ENCODE data around the gene MTCH1. TPM values are rescaled to one million over a fixed set of nuclear protein-coding genes. Genes with fewer than 3 reads are reported as not detected.

Gene MTCH1
- total RNA-seq, 1 donor from 2014 or later = 216 TPM

DNA sequence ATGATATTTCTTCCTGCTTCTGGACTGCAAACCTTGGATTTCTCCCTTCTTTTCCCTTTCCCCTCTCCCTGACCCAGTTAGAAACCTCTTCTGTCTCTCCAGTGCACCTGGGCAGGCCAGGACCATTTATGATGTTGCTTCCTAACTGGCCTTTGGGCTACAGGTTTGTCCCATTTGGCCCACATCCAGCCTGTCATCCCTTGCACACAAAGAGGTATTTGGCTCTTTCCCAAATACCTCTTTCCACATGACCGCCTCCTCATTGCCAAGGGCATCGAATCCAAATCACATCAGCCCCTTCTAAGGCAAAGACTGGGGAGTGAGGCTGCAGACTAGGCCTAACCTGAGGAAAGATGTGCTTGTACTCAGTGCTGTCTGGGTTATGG is 33.1 kb upstream of the MTCH1 start:
- DNase-seq (no peak), ATAC-seq (peak; percentile 18)
- intact Hi-C loops (cut with micrococcal nuclease) = loop anchor here (5.0 kb wide), 2 partner anchors 132 to 257 kb away; partner anchors contain the start of gene C6orf89

DNA sequence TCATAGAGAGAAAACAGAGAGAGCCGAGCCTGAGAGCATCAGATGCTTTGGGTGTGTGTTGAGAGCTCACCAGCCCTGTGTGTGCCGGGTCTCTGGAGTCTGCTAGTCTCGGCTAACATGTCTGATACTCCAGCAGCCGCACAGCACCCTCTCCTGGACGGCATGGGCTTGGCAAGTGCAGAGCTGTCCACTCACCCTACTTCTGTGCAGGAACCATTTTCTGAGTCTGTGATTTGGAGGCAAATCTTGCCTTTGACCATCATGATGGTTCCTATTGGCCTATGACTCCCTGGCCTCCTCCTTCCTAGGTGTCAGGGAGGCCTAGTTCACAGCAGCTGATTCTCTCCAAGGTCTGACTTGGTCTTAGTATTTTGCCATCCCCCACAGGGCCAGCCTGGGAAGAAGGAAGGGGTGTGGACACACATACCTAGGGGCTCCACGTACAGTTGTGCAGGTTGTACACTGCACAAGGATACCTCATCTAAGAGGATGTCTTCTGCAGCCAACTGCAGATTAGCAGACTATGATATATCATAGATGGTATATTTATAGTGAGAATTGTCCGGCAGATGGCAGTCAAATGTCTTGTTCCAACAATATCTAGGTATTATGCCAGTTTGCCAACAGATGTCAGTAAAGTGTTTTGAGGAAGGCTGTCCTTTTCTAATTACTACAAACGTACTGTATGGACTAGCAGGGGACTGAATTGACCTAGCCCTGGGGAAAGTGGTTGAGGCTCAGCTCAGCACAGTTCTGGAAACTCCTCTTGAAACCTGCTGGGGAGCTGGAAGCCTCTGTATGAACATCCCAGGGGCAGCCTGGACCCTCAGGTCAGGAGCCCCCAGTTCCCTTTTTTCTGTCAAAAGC is 32.4 kb upstream of the MTCH1 start:
- intact Hi-C loops (cut with micrococcal nuclease) = loop anchor here (5.0 kb wide), 2 partner anchors 131 to 256 kb away; partner anchors contain the start of gene C6orf89
- ATAC-seq = peak; percentile 96
- DNase-seq = peak; percentile 92

DNA sequence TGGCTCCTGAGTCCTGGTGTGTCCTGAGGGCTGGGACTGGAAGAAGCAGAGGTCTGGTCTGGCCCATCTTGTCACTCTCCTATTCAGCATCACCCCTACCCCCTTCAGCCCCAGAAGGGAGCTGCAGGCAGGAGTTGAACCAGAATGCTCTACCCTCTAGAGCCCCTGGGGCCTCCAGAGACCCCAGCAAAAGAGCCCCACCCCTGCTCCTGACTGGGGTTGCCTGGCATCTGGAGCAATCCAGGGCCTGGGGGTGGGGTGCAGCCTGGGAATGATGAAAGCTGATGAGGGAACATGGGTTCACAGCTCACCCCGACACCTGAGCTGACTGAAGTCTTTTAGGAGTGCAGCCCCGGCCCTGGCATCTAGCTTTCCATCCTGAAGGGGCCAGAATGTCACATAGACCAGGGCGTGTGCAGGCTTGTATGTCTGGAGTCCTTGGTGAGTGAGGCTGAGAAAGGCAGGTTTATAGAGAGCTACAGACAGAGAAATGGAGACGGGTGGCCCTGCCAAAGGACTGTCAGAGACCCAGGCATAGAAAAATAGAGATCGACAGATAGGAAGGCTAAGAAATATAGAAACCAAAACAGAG is 31.7 kb upstream of the MTCH1 start:
- ATAC-seq (peak; percentile 1), DNase-seq (no peak)
- intact Hi-C loops (cut with micrococcal nuclease) = loop anchor here (5.0 kb wide), 2 partner anchors 130 to 255 kb away; partner anchors contain the start of gene C6orf89

DNA sequence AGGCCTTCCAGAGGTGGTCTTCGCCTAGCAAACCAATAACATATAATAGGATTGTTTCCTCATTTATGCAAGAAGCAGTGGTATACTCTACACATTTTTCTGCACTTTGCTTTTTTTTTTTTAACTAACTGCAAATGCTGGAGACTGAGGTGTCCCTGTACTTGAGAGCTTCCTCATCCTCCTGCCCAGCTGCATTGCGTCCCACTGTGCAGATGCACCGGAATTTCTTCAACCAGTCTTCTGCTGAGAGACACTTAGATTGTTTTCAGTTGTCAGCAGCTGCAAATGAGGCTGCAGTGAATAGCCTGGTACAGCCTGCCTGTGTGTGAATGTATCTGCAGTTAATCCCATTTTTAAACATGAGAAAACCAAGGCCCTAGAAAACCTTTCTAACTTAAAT is 31.0 kb upstream of the MTCH1 start:
- DNase-seq (no peak), ATAC-seq (no peak)
- intact Hi-C loops (cut with micrococcal nuclease) = loop anchor here (5.0 kb wide), 2 partner anchors 130 to 255 kb away; partner anchors contain the start of gene C6orf89

DNA sequence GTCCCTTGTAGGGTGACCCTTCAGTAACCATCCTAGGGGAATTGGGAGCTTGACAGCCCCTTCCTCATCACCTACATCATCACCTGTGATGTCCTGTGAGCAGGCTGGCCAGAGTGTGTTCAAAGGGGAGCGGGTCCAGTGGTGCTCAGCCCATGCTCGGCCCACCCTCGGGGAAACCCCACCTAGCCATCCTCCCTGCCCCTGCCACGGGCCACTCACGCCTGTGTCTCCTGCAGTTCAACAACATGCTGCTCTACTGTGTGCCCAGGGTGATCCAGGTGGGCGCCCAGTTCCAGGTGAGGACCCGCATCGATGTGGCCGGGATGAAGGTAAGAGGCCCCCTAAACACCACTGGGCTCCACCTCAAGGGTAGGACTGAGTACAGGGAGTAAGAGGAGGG is 29.5 kb upstream of the MTCH1 start:
- intact Hi-C loops (cut with micrococcal nuclease) = loop anchor here (5.0 kb wide), 2 partner anchors 128 to 253 kb away; partner anchors contain the start of gene C6orf89
- DNase-seq = no peak
- ATAC-seq = no peak

DNA sequence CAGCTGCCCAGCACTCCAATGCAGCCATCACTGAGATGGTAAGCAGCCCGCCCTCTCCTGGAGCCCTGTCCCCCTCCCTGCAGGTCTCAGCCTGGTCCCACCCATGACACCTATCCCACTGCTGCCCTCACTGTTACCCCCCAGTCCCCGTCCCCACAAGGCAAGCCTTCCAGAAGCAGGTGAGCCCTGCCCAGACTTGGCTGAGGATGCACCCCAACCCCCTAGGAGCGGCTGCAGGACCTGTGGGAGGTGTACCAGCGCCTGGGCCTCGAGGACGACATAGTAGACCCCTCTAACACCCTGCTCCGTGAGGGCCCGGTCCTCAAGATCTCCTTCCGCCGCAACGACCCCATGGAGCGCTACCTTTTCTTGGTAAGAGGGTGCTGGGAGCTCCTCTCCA is 28.7 kb upstream of the MTCH1 start:
- intact Hi-C loops (cut with micrococcal nuclease) = loop anchor here (5.0 kb wide), 2 partner anchors 127 to 252 kb away; partner anchors contain the start of gene C6orf89
- ATAC-seq (no peak), DNase-seq (no peak)

DNA sequence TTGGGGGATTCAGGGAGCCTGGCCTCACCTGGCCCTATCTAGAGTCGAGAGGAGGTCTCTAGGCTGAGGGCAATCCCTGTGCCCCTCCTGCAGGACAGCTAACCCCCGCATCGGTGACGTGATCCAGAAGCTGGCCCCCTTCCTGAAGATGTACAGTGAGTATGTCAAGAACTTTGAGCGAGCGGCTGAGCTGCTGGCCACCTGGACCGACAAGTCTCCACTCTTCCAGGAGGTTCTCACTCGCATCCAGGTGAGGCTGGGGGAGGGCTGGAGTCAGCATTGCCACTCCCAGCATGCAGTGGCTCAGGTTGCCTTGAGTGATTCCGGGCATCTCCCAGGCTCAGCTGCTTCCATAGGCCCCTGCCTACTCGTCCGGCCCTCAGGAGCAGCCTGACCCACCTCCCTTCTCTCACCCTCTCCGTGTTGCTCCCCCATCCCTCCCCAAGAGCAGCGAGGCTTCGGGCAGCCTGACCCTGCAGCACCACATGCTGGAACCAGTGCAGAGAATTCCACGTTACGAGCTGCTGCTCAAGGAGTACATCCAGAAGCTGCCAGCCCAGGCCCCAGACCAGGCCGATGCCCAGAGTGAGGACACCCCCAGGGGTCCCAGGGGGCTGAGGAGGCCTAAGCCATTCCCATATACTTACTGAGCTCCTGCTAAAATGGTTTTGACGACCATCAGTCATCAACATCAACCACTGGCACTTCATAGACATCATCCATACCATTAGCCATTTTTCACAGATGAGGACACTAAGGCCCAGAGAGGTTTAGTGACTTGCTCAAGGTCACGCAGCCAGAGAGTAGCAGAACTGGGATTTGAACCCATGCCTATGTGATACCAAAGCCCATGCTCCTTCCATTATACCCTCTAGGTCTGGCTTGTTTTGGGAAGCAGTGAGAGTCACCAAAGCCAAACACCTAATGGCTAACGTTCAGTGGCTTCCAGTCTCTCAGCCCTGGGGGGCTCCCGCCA is 27.8 kb upstream of the MTCH1 start:
- intact Hi-C loops (cut with micrococcal nuclease) = no loop called here
- no peak for ATAC-seq
- no peak for DNase-seq

DNA sequence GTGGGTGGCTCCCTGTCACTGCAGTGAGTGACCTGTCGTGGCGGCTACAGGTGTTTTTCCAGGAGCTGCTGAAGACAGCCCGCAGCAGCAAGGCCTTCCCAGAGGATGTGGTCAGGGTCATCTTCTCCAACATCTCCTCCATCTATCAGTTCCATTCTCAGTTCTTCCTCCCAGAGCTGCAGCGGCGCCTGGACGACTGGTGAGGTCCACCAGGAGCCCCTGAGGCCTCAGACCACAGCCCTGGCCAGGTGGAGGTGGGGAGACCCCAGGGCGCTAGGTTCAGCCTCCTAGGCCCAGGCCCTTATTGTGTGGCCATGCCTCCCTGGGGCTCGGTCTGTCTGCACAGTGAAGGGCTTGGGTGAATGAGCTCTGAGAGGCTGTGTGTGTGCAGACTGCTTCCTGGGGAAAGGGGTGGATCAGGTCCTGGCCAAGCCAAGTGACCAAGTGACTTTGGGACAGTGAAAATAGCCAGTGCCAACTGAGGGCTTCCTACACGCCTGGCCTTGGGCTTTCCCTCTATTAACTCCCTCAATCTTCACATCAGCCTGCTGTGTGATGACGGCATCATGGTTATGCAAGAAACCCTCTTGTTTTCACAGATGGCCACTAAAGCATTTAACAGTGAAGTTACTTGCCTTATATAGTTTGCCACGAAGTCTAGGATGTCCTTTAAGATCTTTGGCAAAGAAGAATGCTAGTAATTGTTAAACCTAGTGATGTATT is 25.8 kb upstream of the MTCH1 start:
- ATAC-seq (no peak), DNase-seq (no peak)
- intact Hi-C loops (cut with micrococcal nuclease) = no loop called here

DNA sequence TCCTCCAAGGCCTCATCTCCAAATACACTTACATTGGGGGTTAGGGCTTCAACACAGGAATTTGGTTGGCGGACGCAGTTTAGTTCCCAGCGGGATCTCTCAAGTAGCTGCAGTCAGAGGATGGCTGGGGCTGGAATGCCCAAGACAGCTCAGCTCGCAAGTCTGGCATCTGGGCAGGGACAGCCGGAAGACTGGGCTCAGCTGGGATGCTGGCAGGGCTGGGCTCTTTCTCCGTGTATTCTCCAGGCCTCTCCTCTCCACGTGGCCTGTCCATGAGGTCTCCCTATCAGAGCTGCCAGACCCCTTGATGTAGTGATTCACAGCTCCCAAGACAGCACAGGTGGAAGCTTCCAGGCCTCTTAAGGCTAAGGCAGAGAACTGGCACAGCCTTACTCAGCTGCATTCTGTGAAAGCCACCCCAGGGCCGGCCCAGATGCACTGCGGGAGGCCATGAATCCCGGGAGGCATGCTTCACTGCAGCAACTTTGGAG is 24.5 kb upstream of the MTCH1 start:
- intact Hi-C loops (cut with micrococcal nuclease) = no loop called here
- DNase-seq (no peak), ATAC-seq (no peak)

DNA sequence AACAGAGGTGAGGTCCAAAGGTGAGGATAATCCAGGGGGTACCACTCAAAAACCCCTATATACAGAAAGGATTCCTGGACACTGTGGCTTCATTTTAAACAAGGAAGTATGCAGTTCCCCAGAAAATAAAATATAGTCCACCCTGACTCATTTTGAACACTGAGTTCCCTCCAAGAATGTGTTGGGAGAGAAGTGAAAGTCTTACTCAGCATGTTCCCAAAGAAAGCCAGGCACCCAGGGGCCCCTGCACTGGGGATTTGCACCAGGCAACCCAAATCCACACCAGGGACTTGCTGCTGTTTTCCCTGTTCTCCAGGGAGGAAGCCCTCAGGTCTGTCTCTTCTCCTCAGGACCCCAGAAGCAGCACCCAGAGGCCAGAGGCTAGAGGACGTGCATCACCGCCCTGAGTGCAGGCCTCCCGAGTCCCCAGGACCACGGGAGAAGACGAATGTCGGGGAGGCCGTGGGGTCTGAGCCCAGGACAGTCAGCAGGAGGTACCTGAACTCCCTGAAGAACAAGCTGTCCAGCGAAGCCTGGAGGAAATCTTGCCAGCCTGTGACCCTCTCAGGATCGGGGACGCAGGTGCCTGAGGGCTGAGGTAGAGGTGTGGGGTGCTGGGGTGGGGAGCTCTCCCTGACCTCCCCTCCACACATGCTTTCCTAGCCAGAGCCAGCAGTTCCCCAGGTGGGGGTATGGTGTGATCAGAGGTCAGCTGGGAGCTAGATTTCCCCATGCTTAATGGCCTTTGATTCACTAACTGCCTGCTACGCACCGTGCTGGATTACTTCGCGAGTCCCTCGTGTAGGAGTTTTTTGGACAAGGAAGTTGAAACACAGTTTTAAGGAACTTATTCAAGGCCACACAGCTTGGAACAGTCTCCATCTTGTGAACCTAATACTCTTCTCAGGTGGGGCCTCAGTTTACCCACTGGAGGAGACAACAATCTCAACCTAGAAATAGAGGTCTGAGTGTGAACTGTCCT is 22.8 kb upstream of the MTCH1 start:
- peak; percentile 47 for ATAC-seq
- intact Hi-C loops (cut with micrococcal nuclease) = no loop called here

DNA sequence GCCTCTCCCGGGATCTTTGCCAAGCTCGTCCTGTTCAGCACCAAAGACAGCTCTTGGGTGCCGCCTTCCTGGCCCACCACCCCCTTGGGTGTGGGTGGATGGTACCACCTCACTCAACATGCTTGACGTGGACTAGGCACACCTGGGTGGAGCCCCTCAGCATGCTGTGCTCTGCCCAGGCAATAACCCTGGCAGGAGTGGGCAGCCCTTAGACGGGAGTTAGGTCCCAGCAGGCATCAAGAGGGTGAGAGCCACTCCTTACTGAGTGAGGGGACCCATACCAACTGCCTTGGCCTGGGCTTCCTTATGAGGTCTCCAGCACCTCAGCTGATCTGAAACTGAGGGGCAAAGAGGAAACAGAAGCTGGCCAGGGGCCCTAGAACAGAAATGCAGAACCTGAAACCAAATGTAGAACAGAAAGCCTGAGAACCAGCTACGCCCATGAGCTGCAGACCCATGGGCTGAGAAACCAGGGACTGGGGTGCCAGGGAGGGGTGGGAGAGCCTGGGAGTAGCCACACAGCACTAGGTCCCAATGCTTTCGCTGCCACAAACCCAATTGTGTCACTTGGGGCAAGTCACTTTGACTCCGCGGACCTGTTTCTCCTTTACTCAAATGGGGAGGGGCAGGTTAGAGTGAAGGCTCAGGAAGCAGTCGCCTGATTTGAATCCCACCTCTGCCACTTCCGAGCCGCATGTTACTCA is 21.5 kb upstream of the MTCH1 start:
- DNase-seq (no peak), ATAC-seq (peak; percentile 57)
- intact Hi-C loops (cut with micrococcal nuclease) = no loop called here

More for the DNA sequence above, 22.8 kb upstream of the MTCH1 start:
- DNase-seq = no peak

DNA sequence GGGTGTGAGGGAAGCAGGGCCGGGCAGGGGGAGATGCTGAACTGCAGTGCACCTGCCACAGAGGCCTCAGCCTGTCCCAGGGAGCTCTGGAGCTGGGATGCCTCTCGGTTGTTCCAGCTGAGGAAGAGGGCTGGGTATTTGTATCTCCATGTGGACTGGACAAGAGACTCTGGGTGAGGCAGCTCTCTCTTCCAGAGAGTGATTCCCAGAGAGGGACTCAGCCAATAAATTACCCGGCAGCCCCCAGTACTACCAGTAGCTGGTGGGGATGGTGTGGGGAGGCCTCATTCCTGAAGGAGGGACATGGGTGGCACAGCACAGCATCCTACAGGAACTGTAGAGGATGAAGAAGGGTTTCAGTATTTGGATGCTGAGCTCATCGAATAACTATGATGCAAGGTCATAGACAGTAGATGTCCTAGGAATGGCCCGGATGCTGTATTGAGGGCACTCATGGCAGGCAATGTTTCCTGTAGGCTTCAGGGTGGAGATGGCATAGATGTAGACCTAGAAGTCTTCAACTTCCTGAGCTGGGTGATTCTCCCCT is 20.9 kb upstream of the MTCH1 start:
- DNase-seq (no peak), ATAC-seq (peak; percentile 50)
- intact Hi-C loops (cut with micrococcal nuclease) = no loop called here

DNA sequence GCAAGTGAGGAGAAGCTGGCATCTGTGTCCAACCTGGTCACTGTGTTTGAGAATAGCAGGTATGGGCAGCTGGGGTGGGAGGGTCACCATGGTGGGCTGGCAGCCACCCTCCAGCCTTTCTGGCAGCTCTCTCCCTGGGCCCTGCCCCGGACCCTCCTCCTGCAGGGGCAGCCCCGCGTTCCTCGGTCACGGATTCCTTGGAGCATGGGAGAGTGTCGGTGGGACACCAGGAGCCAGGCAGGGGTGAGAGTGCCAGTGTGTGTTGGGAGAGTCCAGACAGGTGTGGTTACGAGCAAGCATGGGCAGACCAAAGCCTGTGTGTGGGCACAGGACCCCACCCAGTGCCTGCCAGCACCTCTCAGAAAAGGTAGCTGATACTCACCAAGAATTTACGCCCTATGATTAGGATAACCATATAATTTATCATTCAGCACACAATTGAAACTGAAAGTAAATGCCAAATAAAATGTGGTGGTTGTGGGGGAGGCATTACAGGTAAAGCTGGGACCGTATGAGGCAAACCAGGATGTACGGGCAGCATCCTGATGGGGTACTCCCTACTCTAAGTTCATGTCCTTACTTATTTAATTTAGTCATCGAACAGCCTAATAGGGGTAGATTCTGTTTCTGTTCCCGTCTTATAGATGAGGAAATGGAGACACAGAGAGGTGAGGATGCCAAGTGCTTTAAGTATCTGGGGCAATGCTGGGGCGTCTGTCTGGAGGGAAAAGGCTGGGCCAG is 20.0 kb upstream of the MTCH1 start:
- no peak for ATAC-seq
- DNase-seq = no peak
- intact Hi-C loops (cut with micrococcal nuclease) = no loop called here

DNA sequence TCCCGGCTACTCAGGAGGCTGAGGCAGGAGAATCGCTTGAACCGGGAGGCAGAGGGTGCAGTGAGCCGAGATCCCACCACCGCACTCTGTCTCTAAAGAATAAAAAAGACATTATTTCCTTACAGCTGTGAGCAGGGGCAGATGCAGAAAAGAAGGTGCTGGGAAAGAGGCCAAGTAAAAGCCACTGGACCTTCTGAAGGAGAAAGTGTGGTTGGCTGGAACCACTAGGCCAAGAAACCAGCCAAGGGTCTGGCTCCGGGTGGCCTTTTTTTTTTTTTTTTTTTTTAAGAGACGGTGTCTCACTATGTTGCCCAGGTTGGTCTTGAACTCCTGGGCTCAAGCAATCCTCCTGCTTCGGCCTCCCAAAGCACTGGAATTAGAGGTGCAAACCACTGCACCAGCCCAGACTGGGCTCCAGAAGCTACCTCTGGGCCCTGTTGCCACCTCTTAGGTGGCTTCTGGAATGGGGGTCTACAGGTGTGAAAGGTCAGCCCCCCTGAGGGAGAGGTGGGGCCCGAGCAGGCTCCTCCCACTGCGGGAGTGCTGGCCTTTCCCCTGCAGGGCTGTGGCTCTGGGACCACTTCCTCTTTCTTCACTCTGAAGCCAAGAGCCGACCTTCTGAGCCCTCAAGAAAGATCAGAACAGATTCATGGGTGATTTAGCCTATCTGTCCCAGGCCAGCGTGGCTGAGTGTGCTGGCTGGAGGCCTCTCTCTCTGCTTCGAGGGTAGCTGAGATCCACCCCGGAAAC is 19.2 kb upstream of the MTCH1 start, which contains the start of gene FGD2:
TSS of gene FGD2 (plus strand) at position 595 of the 750 bp plus-strand sequence. CDS start 163 bp downstream, outside the sequence.
- no peak for DNase-seq
- intact Hi-C loops (cut with micrococcal nuclease) = no loop called here

More for the DNA sequence above, 19.2 kb upstream of the MTCH1 start, which contains the start of gene FGD2:
- ATAC-seq = peak; percentile 6
